Omental fat pad (tissue), 4 donors: ENCODE data around the gene URAD. TPM values are rescaled to one million over a fixed set of nuclear protein-coding genes. Genes with fewer than 3 reads are reported as not detected.

Experiments
- ATAC-seq: fragments of 150-250 bp; one replicate; pipeline ENCODE4 v1.9.1; 2016; ENCODE audit warnings: mild to moderate bottlenecking, moderate library complexity; ENCODE audit not compliant: low FRiP score
- DNase-seq: peaks from one replicate; pipeline ENCODE4 v3.0.0-alpha.2; 2019; ENCODE audit warnings: low spot score
- CTCF ChIP-seq, 3 donors: fragments of 450-650 bp; IDR thresholded peaks; one replicate each; pipeline ENCODE4 v1.5.1; 2016 to 2017; ENCODE audit warnings: antibody characterized with exemption in 3 of 3, mild to moderate bottlenecking in 3 of 3, moderate library complexity in 2 of 3
- total RNA-seq, 4 donors: library from RNA; depleted of rRNA; stranded (reverse); fragments of >200 nt; gene quantifications; one replicate each; pipeline ENCODE4 v1.1.0, GENCODE V29; 2016

Gene URAD
- total RNA-seq, 4 donors from 2014 or later = 1.3 TPM; not detected in 3

DNA sequence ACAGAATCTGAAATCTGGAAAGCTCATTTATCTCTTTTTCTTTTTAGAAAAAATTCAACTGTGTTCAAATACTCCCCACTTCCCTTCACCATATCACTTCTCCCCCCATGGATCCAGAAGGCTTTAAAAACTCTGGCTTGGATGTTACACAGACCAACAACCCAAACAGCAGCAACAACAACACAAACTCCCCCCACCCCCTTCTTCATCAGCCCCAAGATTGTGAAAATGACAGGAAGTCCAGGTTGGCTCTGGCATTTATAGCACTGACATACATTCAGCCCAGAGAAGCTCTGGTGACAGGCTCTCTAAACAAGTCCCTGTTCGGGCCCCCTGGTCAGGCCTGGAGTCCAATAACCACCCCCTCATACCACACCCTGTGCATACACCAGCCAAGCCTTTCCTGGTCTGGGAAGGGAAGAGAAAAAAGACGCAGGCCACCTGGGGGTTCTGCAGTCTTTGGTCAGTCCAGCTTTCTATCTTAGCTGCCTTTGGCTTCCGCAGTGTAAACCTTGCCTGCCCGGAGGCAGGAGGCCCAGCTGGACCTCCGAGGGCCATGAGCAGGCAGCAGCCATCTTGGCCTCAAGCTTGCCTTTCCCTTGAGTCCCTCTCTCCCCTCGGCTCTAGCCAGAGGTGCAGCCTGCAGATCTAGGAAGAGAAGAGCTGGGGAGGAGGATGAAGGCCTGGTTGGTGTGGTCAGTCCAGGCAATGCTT lies 26.2 kb downstream of the URAD start:
- ATAC-seq (no peak), DNase-seq (no peak)
- TF ChIP-seq CTCF (IDR thresholded peaks at IDR 0.05) = no peak

GRCh38 chr13:27961227-27962085 lies 27.0 kb downstream of the URAD start:
- ATAC-seq = peak; percentile 34
- TF ChIP-seq CTCF (IDR thresholded peaks at IDR 0.05) = no peak
- no peak for DNase-seq

- no peak for TF ChIP-seq CTCF (IDR thresholded peaks at IDR 0.05)
- ATAC-seq (peak; percentile 31), DNase-seq (no peak)
Observed at GRCh38 chr13:27960362-27961226, 27.9 kb downstream of the URAD start.

DNA sequence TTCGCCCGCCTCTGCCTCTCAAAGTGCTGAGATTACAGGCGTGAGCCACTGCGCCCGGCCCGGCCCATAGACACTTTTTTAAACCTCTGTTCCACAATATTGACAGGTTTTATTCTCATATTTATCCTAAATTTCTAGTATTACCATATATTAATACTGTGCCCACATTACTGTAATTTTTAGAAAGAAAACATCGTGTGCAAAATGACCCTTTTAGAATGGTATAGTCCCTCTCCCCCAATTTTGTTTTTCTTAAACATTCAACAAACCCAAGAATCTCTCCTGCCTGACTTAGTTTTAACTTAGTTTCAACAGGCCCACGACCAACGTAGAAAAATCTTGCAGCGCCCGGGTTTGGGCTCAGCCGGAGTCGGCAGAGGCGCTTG lies 28.5 kb downstream of the URAD start:
- no peak for ATAC-seq
- TF ChIP-seq CTCF (IDR thresholded peaks at IDR 0.05) = no peak
- no peak for DNase-seq

DNA sequence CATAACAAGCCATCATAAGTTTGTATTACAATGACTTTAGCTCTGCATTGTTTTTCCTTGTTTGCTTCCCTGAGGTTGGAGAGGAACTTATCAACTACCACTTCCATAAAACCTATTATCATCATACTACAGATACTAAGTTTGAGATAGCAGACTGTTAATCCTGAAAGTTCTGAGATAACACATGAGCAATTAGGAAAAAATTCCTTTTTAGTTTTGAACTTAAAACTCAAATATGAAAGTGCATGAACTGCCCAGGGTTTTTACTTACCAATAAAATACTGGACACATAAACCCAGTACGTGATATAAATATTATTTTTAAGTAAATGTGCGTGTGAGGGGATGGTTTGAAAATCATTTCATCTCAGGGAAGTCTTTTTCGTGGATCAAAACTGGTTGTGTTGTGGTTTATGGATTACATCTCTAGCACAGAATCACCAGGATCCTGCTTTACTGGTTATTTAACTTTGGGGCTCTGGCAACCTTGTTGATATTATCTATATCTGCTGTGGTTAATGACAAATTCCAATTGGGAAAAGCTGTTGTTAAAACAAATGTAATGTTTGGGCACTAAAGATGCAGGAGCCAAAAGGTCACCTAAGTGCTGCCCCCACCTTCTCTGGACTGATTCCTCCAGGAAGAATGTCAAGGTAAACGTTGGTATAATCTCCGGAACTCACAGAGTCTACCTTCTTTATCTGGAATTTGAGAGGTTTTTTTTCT lies 31.8 kb downstream of the URAD start:
- DNase-seq (no peak), ATAC-seq (no peak)
- no peak for TF ChIP-seq CTCF (IDR thresholded peaks at IDR 0.05)

- ATAC-seq = no peak
Observed at GRCh38 chr13:27955014-27955591, 33.4 kb downstream of the URAD start.

More at GRCh38 chr13:27955014-27955591, 33.4 kb downstream of the URAD start:
- TF ChIP-seq CTCF (IDR thresholded peaks at IDR 0.05) = no peak
- DNase-seq = no peak
